Renal cortical epithelial cell (primary cell): Measurements from ENCODE around the gene JOSD2. TPM values are rescaled to one million over a fixed set of nuclear protein-coding genes. Genes with fewer than 3 reads are reported as not detected.

Source experiments
- DNase-seq: peaks from one replicate; pipeline ENCODE4 v3.0.0-alpha.2; 2011; ENCODE audit warnings: low read depth
- total RNA-seq: library from RNA; depleted of rRNA; stranded (reverse); fragments of >200 nt; gene quantifications from 2 replicates; pipeline ENCODE4 v1.2.3, GENCODE V29; 2014

JOSD2 gene, protein sequence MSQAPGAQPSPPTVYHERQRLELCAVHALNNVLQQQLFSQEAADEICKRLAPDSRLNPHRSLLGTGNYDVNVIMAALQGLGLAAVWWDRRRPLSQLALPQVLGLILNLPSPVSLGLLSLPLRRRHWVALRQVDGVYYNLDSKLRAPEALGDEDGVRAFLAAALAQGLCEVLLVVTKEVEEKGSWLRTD
- total RNA-seq = 13.5 and 19.8 TPM in 2 replicates

DNA sequence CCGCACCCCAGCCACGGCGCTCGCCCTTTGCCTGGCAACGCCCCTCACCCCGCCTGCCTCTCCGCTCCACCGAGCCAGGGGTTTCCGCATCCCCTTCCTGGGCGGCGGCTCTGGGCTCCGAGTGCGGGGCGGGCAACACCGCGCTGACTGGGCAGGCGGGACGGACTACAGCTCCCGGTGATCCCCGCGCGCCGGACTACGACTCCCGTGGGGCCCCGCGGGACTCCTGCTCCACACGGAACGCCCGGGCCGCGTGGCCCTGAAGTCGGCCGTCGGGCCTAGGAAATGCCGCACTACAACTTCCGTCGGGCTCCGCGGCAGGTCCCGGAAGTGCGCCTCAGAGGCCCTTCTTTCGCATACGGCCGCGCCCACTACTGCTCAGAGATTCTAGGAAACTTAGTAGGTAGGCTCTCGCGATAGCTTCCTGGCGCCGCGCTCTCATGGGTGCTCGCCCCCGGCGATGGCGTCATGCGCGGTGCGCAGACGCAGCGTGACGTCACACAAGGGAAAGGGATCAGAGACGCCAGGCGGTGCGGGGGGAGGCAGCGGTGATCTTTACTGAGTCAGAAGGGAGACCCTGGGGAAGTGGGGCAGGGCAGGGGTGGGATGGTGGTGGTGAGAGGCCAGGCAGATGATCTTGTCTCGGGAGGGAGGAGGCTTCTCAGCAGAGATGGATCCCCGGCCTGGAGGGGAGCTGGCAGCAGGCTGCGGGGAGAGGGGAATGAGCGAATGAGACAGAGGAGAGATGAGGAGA, at the start of gene JOSD2:
TSS of gene JOSD2 (minus strand) at position 123 of the 754 bp plus-strand sequence. CDS start 760 bp downstream, outside the sequence.
- DNase-seq = peak; percentile 97

DNA sequence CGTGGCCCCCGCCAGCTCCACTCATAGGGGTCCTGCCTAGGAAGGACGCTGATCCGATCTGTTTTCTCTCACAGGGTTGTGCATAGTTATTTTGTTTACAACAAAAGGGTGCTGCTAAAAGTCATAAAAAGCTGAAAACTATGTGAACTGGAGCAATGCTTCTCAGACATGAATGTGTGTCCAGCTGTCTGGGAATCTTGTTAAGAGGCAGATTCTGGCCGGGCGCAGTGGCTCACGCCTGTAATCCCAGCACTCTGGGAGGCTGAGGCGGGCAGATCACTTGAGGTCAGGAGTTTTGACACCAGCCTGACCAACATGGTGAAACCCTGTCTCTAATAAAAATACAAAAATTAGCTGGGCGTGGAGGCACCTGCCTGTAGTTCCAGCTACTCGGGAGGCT, 48.6 kb upstream of the JOSD2 start:
- no peak for DNase-seq

DNA sequence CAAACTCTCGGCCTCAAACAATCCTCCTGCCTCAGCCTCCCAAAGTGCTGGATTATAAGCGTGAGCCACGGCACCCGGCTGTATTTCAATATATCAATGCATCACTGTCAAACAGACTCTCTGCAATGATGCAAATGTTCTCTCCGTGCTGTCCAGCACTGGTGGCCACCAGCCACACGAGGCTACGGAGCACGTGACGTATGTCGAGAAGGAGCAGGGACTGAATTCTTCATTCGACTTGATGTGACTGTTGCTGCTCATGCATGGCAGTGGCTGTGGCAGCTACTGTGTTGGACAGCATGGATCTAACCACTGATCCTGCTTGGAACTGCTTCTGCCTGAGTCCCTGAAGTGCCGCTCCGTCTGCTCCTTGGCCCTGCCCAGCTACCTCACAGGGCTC, 47.5 kb upstream of the JOSD2 start:
- no peak for DNase-seq

DNA sequence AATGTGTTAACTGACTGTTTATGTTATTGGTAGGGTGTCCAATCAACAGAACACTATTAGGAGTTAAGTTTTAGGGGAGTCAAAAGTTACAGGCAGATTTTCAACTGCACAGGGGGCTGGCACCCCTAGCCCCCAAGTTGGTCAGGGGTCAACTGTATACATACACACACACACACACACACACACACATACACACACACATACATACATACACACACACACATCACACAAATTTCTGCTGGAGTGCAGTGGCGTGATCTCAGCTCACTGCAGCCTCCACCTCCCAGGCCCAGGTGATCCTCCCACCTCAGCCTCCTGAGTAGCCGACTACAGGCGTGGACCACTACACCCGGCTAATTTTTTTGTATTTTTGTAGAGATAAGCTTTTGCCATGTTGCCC, 47.0 kb upstream of the JOSD2 start:
- DNase-seq = no peak

DNA sequence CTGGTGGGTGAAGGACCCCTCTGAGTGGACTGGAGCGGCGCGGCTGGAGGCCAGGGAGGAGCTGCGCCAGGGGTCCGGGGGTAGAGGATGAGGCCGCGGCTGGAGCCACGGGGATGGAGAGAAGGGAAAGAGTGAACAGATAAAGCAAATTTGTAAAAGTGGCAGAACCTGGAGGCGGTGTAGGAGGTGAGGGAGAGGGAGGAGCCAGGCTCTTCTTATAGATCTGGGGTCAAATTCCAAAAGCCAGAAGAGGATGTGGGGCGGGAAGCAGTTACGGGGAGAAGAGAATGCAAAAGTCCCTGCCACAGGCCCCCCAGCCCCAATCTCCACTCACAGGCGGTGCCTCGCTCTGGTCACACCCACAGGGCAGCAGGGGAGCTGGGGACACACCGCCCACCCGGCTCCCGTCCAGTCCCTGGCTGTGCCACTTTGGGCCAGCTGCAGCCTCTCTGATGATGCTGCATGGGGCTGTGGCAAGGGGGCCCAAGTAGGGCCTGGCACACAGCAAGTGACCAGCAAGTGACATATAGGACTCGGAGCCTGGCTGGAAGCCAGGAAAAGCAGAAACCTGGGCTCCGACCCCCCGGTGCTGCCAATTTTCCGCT, 46.1 kb upstream of the JOSD2 start:
- DNase-seq = no peak

DNA sequence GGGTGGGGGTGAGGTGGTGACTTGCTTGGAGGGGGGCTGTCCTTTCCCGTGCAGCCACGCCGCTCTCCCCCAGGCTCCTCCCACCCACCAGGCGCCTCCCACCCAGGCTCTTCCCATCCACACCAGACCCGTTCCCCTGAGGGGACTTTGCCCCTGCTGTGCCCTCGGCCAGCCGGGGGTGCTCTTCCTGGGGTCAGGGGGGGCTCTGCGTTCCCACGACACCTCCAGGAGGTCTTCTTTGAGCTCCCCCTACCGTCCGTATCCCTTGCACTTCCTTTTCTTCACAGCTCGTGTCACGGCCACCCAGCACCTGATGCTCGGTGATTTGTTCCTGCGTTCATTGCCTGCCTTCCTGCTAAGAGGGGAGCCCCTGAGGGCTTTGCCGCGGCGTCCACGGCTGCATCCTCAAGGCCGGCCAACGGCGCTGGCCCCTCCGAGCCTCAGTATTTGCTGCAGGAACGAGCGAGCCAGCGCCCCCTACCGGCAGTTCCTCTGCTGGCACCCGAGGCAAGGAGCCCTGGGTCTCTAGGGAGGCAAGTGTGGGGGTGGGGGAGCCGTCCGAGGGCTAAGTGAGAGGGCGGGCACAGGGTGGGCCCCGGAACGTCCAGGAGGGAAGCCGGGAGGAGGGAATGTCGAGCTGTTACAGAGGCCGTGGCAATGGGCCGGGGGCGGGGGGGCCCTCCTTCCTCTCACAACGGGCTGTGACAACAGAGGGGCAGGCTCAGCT, 45.5 kb upstream of the JOSD2 start:
- peak; percentile 28 for DNase-seq

DNA sequence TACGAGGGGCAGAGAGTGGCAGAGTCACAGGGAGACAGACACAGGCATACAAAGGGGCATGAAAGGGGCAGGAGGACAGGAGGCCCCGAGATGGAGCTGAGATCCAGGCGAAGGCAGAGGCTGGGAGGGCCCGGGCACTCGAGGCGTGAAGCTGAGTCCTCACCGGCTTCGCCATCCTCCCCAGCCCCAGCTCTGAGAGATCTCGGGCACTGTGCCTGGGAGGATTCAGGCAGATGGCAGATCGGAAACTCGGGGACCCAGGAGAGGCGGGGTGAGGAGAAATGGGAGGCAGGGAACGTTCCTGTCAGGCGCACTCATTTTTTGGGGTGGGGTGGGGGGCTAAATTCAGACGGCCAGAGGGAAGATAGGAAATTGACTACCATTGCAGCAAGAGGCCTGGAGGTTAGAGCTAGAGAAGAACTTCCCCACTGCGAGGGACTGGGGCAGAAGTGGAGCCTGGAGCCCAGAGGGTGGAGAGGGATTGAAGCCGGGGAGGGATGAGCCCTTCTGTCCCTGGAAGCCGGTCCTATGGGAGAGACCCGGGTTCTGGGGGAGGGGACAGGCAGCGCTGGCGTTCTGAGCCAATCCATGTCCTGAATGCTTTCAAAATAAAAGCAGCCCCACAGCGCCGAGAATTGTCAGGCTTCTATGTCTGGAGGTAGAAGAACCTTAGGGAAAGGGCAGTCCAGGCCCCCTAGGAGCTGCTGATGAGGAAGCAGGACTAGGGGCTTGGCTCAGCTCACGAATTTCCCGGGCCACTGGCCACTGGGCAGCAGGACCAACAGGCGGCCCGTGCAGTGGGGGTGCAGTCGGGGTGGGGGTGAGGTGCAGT, 44.7 kb upstream of the JOSD2 start:
- no peak for DNase-seq

DNA sequence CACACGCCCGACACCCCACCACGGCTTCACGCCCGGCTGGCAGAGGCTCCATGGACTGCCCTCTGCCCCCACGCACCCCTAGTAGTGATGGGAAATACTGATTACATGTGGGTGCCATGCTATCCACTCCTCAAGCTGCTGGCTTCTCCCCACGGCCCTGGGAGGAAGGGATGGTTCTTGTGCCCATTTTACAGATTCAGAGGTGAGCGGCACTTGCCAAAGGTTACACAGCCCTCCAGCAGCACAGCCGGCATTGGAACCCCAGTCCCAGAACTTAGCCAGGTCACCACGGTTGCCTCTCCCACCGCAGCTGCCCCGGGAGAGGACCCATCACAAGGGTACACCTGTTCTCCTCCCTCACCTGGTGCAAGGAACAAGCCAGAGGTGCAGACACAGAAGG, 44.0 kb upstream of the JOSD2 start:
- no peak for DNase-seq

DNA sequence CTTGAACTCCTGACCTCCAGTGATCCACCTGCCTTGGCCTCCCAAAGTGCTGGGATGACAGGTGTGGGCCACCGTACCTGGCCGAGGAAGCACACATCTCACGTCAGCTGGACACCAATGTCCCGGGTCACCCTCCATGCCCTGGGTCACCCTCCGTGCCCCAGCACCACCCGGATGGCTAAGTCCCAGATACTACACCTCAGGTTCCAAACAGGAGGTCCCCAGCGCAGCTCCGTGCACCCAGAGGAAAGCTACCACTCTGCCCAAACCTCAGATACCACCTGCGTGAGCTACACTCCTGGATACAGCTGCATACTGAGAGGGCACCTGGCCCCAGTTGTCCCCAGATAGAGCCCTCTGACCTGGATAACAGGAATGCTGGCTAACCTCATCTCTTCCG, 43.2 kb upstream of the JOSD2 start:
- no peak for DNase-seq

DNA sequence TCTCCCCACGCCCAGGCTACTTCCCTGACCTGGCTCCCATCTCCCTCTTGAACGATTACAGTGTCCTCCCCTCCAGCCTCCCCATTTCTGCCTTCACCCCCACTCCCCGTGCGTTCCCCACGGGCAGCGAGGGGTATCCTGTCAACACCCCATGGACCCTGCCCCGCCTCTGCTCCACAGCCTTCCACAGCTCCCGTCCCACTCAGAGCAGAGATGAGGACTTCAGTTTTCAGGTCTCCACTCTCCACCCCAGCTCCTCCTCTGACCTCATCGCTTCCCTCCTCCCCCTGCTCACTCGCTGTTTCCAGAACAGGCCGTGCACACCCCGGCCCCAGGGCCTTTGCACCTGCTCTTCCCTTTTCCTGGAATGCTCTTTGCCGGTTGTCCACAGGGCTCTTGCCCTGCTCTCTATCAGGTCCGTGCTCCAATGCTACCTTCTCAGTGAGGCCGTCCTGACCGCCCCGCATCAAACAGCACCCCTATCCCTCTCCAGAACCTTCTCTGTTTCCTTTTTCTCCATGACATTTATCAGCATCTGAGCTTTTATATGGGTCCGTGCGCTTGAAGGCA, 42.2 kb upstream of the JOSD2 start:
- DNase-seq = no peak

DNA sequence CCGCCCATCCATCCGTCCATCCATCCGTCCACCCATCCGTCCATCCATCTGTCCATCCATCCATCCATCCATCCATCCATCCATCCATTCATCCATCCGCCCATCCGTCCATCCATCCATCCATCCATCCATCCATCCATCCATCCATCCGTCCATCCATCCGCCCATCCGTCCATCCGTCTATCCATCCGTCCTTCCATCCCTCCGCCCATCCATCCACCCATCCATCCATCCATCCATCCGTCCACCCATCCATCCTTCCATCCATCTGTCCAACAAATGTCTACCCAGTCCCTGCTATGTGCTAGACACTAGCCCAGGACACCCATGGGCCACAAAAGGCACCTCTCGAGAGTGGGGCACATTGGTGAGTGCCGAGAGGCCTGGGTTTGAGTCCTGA, 41.5 kb upstream of the JOSD2 start:
- no peak for DNase-seq

DNA sequence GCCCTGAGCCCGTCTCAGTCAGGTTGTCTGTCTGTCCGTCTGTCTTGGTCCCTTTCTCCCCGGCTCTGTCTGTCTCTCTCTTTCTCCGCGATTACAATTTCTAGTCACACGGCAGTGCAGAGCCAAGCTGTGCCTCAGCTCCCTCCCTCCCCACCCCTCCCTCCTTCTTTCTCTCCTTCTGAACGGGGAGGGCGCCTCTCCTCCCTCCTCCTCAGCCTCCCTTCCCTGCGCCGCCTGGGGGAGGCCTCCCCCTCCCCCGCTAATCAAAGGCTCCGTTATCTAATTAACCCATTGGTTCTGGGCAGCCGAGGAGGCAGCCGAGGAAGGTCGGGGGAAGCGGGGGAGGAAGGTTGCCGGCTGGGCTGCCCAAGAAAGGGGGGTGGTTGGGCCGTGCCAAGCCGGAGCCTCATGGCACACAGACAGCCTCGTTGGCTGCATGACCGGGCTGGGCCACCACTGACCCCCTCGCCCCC, 40.8 kb upstream of the JOSD2 start:
- no peak for DNase-seq

DNA sequence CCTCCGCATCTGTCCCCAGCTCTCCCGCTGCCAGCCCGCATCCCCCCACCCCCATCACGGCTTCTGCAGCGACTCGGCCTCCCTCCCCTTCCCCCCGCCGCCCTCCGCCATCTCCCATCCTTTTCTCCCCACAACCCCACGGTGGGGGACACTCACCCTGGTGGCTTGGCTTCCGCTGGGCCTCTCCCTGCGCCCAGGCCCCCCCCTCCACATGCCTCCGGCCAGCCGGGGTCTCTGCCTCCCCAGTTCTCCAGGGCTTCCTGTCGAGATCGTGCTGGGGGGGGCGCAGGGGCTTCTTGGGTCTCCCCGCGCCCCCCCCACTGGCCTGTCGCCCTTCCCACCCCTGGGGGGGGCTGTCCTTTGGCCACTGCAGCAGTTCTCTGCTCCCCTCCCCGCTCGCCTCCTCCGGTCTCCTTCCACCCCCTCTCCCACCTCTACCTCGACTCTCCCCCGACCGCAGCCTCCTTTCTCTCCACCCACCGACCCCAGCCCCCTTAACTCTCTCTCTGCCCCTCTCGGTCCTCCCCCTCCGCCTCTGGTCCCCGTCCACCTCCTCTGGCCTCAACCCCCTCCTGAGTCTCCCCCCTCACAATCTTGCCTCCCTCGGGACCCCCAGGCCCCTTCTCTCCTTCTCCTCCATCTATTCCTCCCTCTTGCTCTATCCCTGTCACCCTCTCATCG, 40.2 kb upstream of the JOSD2 start:
- no peak for DNase-seq

DNA sequence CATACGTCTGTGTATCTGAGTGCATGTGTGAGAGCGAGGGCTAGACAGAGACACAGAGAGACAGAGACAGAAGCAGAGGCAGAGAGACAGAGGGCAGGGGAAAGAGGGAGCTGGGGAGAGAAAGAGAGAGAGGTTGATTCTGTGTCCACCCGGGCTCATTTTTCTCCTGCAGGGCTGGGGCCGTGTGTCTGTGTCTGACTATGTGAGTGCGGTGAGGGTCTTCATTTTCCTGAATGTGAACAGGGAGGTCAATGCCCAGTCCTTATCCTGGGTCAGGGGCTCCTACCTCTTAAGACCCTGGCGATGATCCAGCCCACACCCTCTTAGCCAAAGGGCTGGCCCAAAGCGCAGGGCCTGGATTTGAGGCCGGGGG, 39.6 kb upstream of the JOSD2 start:
- DNase-seq = no peak

DNA sequence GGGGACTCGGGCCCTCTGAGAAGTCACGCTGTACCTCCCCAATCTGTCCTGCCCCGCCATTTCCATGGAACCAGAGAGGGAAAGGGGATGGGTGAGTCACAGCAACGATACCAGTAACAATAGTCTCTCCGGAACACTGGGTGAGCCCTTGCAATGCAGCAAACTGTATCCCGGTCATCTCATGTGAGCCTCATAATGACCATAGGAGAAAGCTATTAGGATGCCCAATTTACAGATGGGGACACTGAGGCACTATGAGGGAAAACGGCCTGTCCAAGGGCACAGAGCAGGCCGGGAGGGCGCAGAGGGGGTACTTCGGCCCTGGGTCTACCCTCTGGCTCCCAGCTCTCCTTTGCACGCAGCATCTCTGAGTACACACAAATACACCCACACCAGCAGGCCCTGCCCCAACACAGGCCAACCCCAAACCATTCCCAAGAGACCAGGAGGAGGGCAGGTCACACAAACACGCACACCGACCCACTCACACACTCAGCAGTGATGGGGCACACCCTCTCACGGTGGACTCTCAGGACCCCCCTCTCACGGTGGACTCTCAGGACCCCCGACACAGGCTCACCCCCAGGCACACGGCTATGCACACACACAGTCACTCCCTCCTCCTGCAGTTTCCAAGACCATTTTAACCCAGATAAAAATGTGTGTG, 39.1 kb upstream of the JOSD2 start:
- no peak for DNase-seq

DNA sequence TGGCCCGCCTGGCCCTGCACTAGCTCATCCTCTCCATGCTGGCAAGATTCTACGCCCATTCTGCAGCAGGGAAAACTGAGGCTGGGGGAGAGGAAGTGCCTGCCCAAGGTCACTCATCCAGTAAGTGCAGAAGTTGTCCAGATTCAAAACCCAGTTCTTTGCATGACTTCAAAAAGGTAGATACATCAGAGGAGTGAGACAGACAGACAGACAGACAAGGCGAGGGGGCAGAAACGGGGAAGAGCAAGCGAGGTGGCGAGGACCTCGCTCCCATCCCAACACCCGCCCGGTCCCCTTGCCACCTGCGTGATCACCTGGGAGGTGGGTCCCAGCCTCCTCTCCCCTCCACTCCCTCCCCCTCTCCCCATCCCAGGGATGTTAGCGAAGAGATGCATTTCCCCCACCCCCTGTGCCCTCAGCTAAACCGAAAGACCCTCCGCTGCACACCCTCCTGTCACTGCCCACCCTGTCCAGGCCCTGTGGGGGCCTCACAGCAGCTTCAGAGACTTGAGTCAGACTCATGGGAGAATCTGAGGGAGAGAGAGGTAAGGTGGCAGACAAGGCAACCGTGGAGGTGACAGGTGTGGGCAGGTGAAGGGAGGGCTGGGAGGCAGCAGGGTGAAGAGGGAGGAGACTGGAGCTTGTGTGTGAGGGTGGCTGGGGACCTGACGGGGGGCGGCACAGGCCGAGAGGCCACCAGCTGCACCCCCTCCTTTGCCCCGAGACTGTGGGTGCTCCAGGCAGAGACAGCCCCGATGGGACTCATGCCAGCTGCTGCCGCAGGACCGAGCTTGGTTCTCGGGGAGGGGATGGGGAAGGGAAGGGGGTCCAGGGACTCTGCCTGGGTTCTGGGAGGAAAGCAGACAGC, 38.3 kb upstream of the JOSD2 start:
- DNase-seq = no peak

DNA sequence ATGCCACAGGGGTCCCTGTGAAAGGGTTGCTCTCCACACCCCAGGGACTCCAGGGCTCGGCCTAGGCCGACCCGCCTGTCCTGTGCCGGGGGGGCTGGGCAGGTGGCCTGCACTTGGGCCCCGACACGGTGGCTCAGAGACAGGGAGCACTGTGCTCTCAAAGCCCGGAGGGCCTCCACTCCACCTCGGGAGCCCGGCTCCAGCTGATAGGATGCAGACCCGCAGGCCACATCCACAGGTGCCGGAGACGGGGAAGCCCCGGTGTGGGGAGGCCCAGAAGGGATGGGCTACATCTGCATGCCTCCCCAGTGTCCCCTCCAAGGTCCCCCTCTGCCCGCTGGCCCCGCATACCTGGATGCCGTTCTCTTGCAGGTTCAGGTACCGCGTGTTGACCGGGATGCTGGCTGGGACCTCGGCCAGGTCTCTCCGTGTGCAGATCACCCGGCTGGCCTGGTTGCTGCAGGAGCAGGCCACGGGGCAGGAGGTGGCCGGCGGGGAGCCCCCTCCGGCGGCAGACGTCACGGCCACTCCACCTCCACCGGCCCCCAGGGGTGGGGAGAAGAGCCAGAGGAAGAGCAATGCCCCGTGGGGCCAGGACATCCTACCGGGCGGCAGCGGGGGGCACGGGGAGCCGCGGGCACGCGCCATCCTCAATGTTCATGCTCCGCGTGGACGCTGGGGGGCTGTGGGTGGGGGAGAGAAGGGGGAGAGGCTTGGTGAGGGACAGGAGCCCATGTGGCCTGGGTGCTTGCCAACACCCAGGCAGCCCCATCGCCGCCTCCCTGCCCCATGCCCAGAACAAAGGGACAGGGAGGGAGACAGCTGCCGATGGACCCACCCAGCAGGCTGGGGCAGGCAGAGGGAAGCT, 37.4 kb upstream of the JOSD2 start:
- DNase-seq = no peak
